Kidney tubule cell (primary cell): ENCODE measurements around the gene ZBTB3.
"Not testable (repeated sequence)": the region's sequence is repeated elsewhere in the genome, so short reads cannot be mapped to it uniquely, and the experiment has no call there.

ENCODE experiments used
- DNase-seq: peaks from one replicate; pipeline ENCODE4 v3.0.0-alpha.2; 2018; ENCODE audit warnings: low spot score

ZBTB3 gene

GRCh38 chr11:62753736-62754603 is at the start of gene ZBTB3:
Gene ZBTB3 (minus strand): TSS chr11:62754160. CDS start chr11:62753664, 496 bp downstream.
- DNase-seq, result peak; percentile 100

GRCh38 chr11:62801071-62801470 is 47.1 kb upstream of the ZBTB3 start:
- no peak for DNase-seq

DNA sequence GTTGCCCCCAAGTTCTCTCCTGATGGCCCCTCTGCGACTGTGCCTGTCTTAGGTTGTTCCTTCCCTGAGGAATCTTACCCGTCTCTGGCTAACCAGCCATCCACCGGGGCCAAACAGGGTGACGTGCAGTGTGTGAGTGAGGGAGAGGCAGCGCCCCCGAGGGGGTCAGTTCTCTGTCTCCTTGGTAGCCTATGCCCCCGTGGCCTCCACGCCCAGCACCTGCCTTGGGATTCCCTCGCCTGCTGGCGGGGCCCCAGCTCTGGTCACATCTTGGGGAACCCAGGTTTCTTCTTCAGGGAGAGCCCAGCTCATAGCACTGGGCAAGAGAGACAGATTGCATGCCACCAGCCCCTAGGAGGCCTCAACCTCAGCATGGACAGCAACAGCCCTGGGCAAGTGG is 45.5 kb upstream of the ZBTB3 start:
- DNase-seq, result no peak

- DNase-seq, result no peak
Observed at GRCh38 chr11:62796281-62796680, 42.3 kb upstream of the ZBTB3 start.

DNA sequence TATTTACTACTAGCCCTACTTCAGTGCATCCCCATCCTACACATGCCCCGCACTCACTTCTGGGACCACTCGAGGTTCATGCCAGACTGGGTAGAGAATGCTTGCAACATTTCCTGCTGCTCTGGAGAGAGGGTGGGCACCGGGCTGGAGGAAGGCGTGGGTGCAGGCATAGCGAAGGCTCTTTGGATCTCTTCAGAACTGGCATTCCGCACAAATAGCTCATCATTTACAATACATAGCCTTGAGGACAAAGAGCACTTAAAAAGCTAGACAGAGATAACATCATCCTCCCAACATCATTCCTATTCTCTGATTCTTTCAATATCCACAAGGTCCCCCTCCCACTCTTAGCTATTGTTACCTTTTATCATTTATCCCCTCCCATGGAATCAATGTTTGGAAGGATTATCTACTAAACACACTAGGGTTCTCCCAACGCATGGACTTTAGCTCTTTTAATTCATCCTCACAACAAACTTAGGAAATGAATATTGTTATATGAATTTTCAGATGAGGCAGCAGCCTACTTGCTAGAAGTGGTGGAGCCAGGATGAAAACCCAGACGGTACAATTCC is 40.3 kb upstream of the ZBTB3 start:
- DNase-seq, result no peak

DNA sequence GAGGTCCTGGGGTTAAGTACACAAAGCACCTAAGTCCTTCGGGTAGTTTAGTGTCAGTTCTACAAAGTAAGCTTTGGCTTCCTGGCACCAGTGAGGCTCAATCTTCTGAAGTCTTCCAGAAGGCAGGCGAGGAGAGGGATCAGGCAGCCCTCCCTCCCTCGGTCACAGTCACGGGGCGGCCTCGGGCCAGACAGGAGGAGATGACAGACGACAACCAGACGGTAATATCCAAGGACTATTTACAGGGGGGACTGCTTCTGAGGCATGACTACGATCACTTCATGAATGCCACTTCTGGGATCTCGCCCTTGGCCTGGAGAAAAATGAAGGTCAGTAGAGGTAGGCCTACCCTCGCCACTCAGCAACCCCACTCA is 38.2 kb upstream of the ZBTB3 start:
- no peak for DNase-seq

DNA sequence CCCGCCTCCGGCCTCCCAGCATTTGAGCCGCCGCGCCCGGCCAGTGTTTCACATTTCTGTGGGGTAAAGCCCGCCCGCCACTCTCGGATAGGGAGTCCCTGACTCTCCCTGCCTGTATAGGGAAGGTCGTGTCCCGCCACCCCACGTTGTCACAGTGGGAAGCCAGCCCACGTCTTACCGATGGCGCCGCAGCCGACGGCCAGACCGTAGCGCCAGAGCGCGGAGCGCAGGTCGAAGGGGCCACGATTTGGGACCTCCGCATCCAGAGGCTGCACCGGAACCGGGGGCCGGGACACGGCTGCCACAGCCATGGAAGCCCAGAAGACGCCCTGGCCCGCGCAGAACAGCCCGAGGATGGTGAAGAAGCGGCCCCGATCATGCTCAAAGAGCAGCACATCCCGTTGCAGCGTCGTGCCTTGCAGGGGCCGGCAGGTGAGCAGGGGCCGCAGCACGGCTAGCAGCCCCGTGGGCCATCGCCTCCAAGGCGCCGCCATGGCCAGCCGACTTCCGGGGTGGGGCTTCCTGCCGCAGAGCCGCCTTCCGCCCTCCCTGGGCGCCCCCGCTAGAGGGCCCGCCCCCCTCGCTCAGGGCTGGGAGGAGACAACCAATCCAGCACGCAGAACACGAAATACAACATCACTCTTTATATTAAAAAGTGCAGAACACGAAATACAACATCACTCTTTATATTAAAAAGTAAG is 37.7 kb upstream of the ZBTB3 start, which contains the start of gene TMEM223:
TSS of gene TMEM223 (minus strand) at position 506 of the 701 bp plus-strand sequence. CDS start at position 494, 12 bp downstream.
- DNase-seq, result peak; percentile 85

GRCh38 chr11:62789576-62789975 is 35.6 kb upstream of the ZBTB3 start:
- DNase-seq, result no peak

GRCh38 chr11:62788991-62789390 is 35.0 kb upstream of the ZBTB3 start:
- no peak for DNase-seq

DNA sequence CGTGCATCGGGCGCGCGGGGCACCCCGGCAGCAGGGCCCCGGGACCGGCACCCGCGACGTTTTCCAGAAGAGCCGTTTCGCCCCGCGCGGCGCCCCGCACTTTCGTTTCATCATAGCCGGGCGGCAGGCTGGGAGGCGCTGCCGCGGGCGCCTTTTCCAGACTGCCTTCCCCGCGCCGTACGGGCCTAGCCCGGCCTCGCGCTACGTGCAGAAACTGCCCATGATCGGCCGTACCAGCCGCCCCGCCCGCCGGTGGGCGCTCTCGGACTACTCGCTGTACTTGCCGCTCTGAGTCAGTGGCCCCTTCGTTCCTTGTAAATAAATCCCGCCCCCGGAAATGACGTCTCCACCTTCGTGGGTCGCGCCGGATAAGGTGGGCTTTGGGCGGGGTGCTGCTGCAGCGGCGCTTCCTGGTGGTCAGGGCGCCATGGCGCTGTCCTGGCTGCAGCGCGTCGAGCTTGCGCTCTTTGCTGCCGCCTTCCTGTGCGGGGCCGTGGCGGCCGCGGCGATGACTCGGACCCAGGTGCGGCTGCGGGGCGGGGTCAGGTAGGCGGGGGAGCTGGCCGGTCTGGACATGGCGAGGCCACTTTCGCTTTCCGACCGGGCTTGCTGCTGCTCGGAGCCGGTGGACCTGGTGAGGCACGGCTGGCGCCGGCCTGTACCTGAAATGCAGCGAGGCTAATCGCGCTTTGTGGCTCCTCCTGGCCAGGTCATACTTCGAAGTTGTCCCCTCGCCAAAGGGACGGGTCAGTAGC is 33.2 kb upstream of the ZBTB3 start, which contains the start of gene TMEM179B:
TSS of gene TMEM179B (plus strand) at position 398 of the 755 bp plus-strand sequence. CDS start at position 428, 30 bp downstream.
- peak; percentile 99 for DNase-seq

DNA sequence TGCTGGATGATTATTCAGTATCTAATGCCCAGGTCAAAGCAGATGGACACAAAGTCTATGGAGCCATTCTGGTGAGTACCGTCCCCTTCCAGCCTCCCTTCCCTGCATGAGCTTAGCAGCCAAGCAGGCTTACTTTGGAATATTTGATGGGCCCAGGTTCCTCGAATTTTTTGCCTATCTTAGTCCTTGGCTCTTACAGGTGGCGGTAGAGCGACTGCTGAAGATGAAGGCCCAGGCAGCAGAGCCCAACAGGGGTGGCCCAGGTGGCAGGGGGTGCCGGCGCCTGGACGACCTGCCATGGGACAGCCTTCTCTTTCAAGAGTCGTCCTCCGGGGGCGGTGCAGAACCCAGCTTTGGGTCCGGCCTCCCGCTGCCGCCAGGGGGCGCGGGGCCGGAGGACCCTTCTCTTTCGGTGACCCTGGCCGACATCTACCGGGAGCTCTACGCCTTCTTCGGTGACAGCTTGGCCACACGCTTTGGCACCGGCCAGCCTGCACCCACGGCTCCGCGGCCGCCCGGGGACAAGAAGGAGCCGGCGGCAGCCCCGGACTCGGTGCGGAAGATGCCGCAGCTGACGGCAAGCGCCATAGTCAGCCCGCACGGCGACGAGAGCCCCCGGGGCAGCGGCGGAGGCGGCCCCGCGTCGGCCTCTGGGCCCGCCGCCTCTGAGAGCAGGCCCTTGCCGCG is 32.5 kb upstream of the ZBTB3 start:
- DNase-seq, result peak; percentile 88

- no peak for DNase-seq
Observed at GRCh38 chr11:62782753-62783152, 28.8 kb upstream of the ZBTB3 start.

DNA sequence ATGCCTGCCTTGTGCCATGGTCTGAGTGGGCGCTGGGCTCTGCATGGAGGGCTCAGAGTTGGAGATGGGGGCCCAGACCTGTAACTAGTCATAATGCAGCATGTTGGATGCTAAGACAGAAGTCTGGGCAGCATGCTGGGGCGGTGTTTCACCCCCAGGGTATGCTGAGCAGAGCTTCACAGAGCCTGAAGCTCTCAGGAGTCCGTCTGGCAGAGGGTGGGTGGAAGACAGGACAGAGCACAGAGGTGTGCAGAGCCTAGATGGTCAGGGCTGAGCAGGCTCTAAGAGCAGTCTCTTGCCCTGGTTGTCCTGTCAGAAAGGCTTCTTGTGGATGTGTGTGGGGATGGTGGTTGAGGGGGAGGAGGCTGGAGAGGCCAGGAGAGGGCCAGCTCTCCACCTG is 24.5 kb upstream of the ZBTB3 start:
- no peak for DNase-seq

- no peak for DNase-seq
Observed at GRCh38 chr11:62777389-62777788, 23.4 kb upstream of the ZBTB3 start.

DNA sequence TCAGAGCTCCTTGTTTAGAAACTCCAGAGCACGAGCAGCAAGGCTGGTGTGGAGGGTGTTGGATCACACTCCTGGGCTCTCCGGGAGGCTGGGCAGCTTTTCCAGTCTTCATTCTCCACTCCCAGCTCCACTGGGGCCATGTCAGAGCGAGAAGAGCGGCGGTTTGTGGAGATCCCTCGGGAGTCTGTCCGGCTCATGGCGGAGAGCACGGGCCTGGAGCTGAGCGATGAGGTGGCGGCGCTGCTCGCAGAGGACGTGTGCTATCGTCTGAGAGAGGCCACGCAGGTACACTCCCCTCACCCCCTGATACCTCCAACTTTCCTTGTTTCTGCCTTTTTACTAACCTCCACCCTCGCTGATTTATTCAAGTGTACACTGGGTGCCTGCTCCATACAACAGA is 21.7 kb upstream of the ZBTB3 start:
- no peak for DNase-seq

- no peak for DNase-seq
Observed at GRCh38 chr11:62774407-62774806, 20.4 kb upstream of the ZBTB3 start.

GRCh38 chr11:62771144-62772021 is 17.4 kb upstream of the ZBTB3 start, which contains the start of gene TAF6L:
Gene TAF6L (plus strand): TSS chr11:62771396. CDS start chr11:62775784, 4,388 bp downstream.
- peak; percentile 97 for DNase-seq

GRCh38 chr11:62770778-62771143 is 16.8 kb upstream of the ZBTB3 start:
- DNase-seq, result no peak

- not testable (repeated sequence) for DNase-seq
Observed at GRCh38 chr11:62760867-62761227, 6.9 kb upstream of the ZBTB3 start.
